ENCODE measurements around the gene GPR108. TPM values are rescaled to one million over a fixed set of nuclear protein-coding genes. Genes with fewer than 3 reads are reported as not detected.
A peak's percentile ranks its signal among the peaks of the same experiment; 100 is the strongest.

GPR108 gene
- total RNA-seq, 1 donor from 2014 or later: 41.6 TPM

GRCh38 chr19:6723738-6724137 is 13.6 kb downstream of the GPR108 start:
- H4K20me1 ChIP-seq (ENCODE audit: insufficient read depth, low read length): no peaks in the 10 kb centered on the region
- H3K9me3 ChIP-seq (ENCODE audit: insufficient read depth, low read depth, low read length): no peaks in the 10 kb centered on the region
- Mint-ChIP-seq H3K27me3 (ENCODE audit: low read depth, unreplicated experiment) (peaks cover 8% of the 10 kb centered on the region), H3K9me3 (ENCODE audit: unreplicated experiment) (peaks cover 3% of the 10 kb centered on the region), H3K4me1 (ENCODE audit: low read depth, unreplicated experiment) (peaks cover 2% of the 10 kb centered on the region), H3K36me3 (ENCODE audit: low read depth, unreplicated experiment) (peaks cover 2% of the 10 kb centered on the region), H3K27ac (ENCODE audit: unreplicated experiment) (no peak overlapping the region), H3K4me3 (ENCODE audit: unreplicated experiment) (no peak overlapping the region)
- FAIRE-seq (no peak), DNase-seq (ENCODE audit: low read depth) (peak; percentile 11)
- TF ChIP-seq, protein P1, sequence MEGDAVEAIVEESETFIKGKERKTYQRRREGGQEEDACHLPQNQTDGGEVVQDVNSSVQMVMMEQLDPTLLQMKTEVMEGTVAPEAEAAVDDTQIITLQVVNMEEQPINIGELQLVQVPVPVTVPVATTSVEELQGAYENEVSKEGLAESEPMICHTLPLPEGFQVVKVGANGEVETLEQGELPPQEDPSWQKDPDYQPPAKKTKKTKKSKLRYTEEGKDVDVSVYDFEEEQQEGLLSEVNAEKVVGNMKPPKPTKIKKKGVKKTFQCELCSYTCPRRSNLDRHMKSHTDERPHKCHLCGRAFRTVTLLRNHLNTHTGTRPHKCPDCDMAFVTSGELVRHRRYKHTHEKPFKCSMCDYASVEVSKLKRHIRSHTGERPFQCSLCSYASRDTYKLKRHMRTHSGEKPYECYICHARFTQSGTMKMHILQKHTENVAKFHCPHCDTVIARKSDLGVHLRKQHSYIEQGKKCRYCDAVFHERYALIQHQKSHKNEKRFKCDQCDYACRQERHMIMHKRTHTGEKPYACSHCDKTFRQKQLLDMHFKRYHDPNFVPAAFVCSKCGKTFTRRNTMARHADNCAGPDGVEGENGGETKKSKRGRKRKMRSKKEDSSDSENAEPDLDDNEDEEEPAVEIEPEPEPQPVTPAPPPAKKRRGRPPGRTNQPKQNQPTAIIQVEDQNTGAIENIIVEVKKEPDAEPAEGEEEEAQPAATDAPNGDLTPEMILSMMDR (IDR thresholded peaks at IDR 0.05; ENCODE audit: insufficient read depth, low read depth, low read length): no peak
- no peak for TF ChIP-seq EZH2 (IDR thresholded peaks at IDR 0.05; ENCODE audit: insufficient read depth, low read length)
- H3K4me3 ChIP-seq (ENCODE audit: insufficient read depth, low read depth, low read length): no peak overlapping the region
- H3K4me2 ChIP-seq (ENCODE audit: low read length): no peak overlapping the region
- no peaks in the 10 kb centered on the region for H3K79me2 ChIP-seq (ENCODE audit: insufficient read depth, low read length)
- H3K4me1 ChIP-seq (ENCODE audit: insufficient read depth, low read length): no peaks in the 10 kb centered on the region
- H3K27ac ChIP-seq (ENCODE audit: low read depth, low read length): no peak overlapping the region
- no peak overlapping the region for H2AFZ ChIP-seq (ENCODE audit: low read depth, low read length)
- H3K27me3 ChIP-seq (ENCODE audit: insufficient read depth, low read length): no peaks in the 10 kb centered on the region
- no peak overlapping the region for H3K9ac ChIP-seq (ENCODE audit: low read length)
- H3K36me3 ChIP-seq (ENCODE audit: insufficient read depth, low read length): no peaks in the 10 kb centered on the region

GRCh38 chr19:6723108-6723618 is 14.2 kb downstream of the GPR108 start:
- Mint-ChIP-seq H3K4me3 (ENCODE audit: unreplicated experiment) (no peak overlapping the region), H3K27me3 (ENCODE audit: low read depth, unreplicated experiment) (peaks cover 8% of the 10 kb centered on the region), H3K9me3 (ENCODE audit: unreplicated experiment) (peaks cover 3% of the 10 kb centered on the region), H3K36me3 (ENCODE audit: low read depth, unreplicated experiment) (no peaks in the 10 kb centered on the region), H3K4me1 (ENCODE audit: low read depth, unreplicated experiment) (peaks cover 2% of the 10 kb centered on the region), H3K27ac (ENCODE audit: unreplicated experiment) (no peak overlapping the region)
- Histone ChIP-seq H3K9ac (ENCODE audit: low read length) (no peak overlapping the region), H4K20me1 (ENCODE audit: insufficient read depth, low read length) (no peaks in the 10 kb centered on the region), H3K79me2 (ENCODE audit: insufficient read depth, low read length) (no peaks in the 10 kb centered on the region), H3K4me1 (ENCODE audit: insufficient read depth, low read length) (no peaks in the 10 kb centered on the region), H3K27ac (ENCODE audit: low read depth, low read length) (no peak overlapping the region), H3K36me3 (ENCODE audit: insufficient read depth, low read length) (no peaks in the 10 kb centered on the region), H3K4me3 (ENCODE audit: insufficient read depth, low read depth, low read length) (no peak overlapping the region), H3K27me3 (ENCODE audit: insufficient read depth, low read length) (no peaks in the 10 kb centered on the region), H2AFZ (ENCODE audit: low read depth, low read length) (no peak overlapping the region), H3K9me3 (ENCODE audit: insufficient read depth, low read depth, low read length) (no peaks in the 10 kb centered on the region), H3K4me2 (ENCODE audit: low read length) (no peak overlapping the region)
- DNase-seq (ENCODE audit: low read depth) (peak; percentile 39), FAIRE-seq (no peak)
- TF ChIP-seq EZH2 (IDR thresholded peaks at IDR 0.05; ENCODE audit: insufficient read depth, low read length): no peak
- TF ChIP-seq, protein P1 (IDR thresholded peaks at IDR 0.05; ENCODE audit: insufficient read depth, low read depth, low read length): no peak

DNA sequence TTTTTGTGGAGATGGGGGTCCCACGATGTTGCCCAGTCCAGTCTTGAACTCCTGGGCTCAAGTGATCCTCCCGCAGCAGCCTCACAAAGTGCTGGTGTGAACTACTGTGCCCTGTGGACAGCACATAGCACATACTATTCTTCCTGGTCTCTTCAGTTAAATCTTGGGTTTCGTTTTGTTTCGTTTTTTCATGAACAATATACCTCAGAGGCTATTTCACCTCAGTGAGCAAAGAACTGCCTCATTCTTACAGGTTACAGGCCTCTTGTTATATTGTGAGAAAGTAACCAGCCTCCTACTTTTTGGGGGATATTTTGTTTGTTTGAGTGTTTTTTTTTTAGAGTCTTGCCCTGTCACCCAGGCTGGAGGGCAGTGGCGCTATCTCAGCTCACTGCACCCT is 15.6 kb downstream of the GPR108 start:
- Histone ChIP-seq H4K20me1 (ENCODE audit: insufficient read depth, low read length) (no peaks in the 10 kb centered on the region), H3K9me3 (ENCODE audit: insufficient read depth, low read depth, low read length) (peaks cover 4% of the 10 kb centered on the region), H3K4me1 (ENCODE audit: insufficient read depth, low read length) (no peaks in the 10 kb centered on the region), H2AFZ (ENCODE audit: low read depth, low read length) (no peak overlapping the region), H3K4me2 (ENCODE audit: low read length) (no peak overlapping the region), H3K36me3 (ENCODE audit: insufficient read depth, low read length) (no peaks in the 10 kb centered on the region), H3K79me2 (ENCODE audit: insufficient read depth, low read length) (no peaks in the 10 kb centered on the region), H3K4me3 (ENCODE audit: insufficient read depth, low read depth, low read length) (no peak overlapping the region), H3K9ac (ENCODE audit: low read length) (no peak overlapping the region), H3K27me3 (ENCODE audit: insufficient read depth, low read length) (no peaks in the 10 kb centered on the region), H3K27ac (ENCODE audit: low read depth, low read length) (no peak overlapping the region)
- DNase-seq (ENCODE audit: low read depth) (no peak), FAIRE-seq (no peak)
- peaks cover 8% of the 10 kb centered on the region for H3K27me3 Mint-ChIP-seq (ENCODE audit: low read depth, unreplicated experiment)
- TF ChIP-seq, protein P1 (IDR thresholded peaks at IDR 0.05; ENCODE audit: insufficient read depth, low read depth, low read length): no peak
- no peak for TF ChIP-seq EZH2 (IDR thresholded peaks at IDR 0.05; ENCODE audit: insufficient read depth, low read length)
- no peak overlapping the region for H3K4me3 Mint-ChIP-seq (ENCODE audit: unreplicated experiment)
- peaks cover 2% of the 10 kb centered on the region for H3K4me1 Mint-ChIP-seq (ENCODE audit: low read depth, unreplicated experiment)
- peaks cover 7% of the 10 kb centered on the region for H3K9me3 Mint-ChIP-seq (ENCODE audit: unreplicated experiment)
- no peak overlapping the region for H3K27ac Mint-ChIP-seq (ENCODE audit: unreplicated experiment)
- H3K36me3 Mint-ChIP-seq (ENCODE audit: low read depth, unreplicated experiment): no peaks in the 10 kb centered on the region

Data from astrocyte (in vitro differentiated cells and primary cell).